ENCODE measurements around the gene KDM4B. TPM values are rescaled to one million over a fixed set of nuclear protein-coding genes. Genes with fewer than 3 reads are reported as not detected.
"Not testable (repeated sequence)": the region's sequence is repeated elsewhere in the genome, so short reads cannot be mapped to it uniquely, and the experiment has no call there.

KDM4B gene
- total and polyA plus RNA-seq, 4 donors: 3.2 to 19.7 (median 12.9) TPM

- Histone ChIP-seq H3K27ac (ENCODE audit: low read depth in 1 of 2, low read length in 2 of 2) (no peak overlapping the region), H3K9ac (ENCODE audit: low read depth in 1 of 2, low read length in 2 of 2) (no peak overlapping the region), H3K4me1 (ENCODE audit: control insufficient read depth in 4 of 4, insufficient read depth in 4 of 4, low read length in 3 of 4) (no peaks in the 10 kb centered on the region), H3K36me3 (ENCODE audit: control insufficient read depth in 4 of 4, insufficient read depth in 3 of 4, low read depth in 1 of 4, low read length in 3 of 4) (peaks cover 0 to 5% (median 0%) of the 10 kb centered on the region in 4 donors), H3K4me3 (ENCODE audit: low read depth in 1 of 3, low read length in 3 of 3) (no peak overlapping the region), H3K9me3 (ENCODE audit: control insufficient read depth in 4 of 4, low read length in 3 of 4) (no peaks in the 10 kb centered on the region), H3K27me3 (ENCODE audit: control insufficient read depth in 4 of 4, insufficient read depth in 4 of 4, low read length in 3 of 4) (no peaks in the 10 kb centered on the region)
- 64% methylated on average over 23 of the region's 23 CpGs for WGBS
- DNase-seq (ENCODE audit: low spot score): peak; percentile 26
- TF ChIP-seq GABPA (IDR thresholded peaks at IDR 0.05 in 1 of 2, conservative IDR thresholded peaks at IDR 0.05 in 1 of 2) (no peak), JUND (IDR thresholded peaks at IDR 0.05) (no peak), YY1 (IDR thresholded peaks at IDR 0.05) (no peak), RXRA (IDR thresholded peaks at IDR 0.05) (no peak), RAD21 (IDR thresholded peaks at IDR 0.05) (no peak), TAF1 (conservative IDR thresholded peaks at IDR 0.05) (no peak), HNF4A (conservative IDR thresholded peaks at IDR 0.05) (no peak), EGR1 (IDR thresholded peaks at IDR 0.05; ENCODE audit: low read depth in 2 of 2) (no peak)
- TF ChIP-seq, protein P1, sequence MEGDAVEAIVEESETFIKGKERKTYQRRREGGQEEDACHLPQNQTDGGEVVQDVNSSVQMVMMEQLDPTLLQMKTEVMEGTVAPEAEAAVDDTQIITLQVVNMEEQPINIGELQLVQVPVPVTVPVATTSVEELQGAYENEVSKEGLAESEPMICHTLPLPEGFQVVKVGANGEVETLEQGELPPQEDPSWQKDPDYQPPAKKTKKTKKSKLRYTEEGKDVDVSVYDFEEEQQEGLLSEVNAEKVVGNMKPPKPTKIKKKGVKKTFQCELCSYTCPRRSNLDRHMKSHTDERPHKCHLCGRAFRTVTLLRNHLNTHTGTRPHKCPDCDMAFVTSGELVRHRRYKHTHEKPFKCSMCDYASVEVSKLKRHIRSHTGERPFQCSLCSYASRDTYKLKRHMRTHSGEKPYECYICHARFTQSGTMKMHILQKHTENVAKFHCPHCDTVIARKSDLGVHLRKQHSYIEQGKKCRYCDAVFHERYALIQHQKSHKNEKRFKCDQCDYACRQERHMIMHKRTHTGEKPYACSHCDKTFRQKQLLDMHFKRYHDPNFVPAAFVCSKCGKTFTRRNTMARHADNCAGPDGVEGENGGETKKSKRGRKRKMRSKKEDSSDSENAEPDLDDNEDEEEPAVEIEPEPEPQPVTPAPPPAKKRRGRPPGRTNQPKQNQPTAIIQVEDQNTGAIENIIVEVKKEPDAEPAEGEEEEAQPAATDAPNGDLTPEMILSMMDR (IDR thresholded peaks at IDR 0.05; ENCODE audit: low read depth, low read length, missing input control): no peak
- TF ChIP-seq, protein P2, sequence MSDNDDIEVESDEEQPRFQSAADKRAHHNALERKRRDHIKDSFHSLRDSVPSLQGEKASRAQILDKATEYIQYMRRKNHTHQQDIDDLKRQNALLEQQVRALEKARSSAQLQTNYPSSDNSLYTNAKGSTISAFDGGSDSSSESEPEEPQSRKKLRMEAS (IDR thresholded peaks at IDR 0.05): no peak
These were observed 187.5 kb downstream of the KDM4B start for GRCh38 chr19:5156231-5156986.

DNA sequence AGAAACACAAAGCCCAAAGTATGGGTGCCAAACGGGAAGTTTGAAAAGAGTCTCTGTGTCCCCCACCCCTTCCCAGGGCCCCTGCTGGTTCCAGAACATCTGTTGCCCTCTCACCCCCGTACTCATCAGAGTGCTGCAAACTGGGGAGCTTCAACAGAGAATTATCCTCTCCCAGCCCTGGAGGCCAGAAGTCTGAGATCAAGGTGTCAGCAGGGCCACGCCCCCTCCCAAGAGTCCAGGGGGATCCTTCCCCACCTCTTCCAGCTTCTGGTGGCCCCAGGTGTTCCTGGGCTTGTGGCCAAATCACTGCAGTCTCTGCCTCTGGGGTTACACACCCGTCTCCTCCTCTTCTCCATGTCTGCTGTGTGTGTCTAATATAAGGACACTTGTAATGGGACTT is 188.3 kb downstream of the KDM4B start:
- Histone ChIP-seq H3K4me1 (ENCODE audit: control insufficient read depth in 4 of 4, insufficient read depth in 4 of 4, low read length in 3 of 4) (no peaks in the 10 kb centered on the region), H3K9ac (ENCODE audit: low read depth in 1 of 2, low read length in 2 of 2) (no peak overlapping the region), H3K36me3 (ENCODE audit: control insufficient read depth in 4 of 4, insufficient read depth in 3 of 4, low read depth in 1 of 4, low read length in 3 of 4) (peaks cover 0 to 3% (median 0%) of the 10 kb centered on the region in 4 donors), H3K9me3 (ENCODE audit: control insufficient read depth in 4 of 4, low read length in 3 of 4) (no peaks in the 10 kb centered on the region), H3K27me3 (ENCODE audit: control insufficient read depth in 4 of 4, insufficient read depth in 4 of 4, low read length in 3 of 4) (no peaks in the 10 kb centered on the region), H3K27ac (ENCODE audit: low read depth in 1 of 2, low read length in 2 of 2) (no peak overlapping the region), H3K4me3 (ENCODE audit: low read depth in 1 of 3, low read length in 3 of 3) (no peak overlapping the region)
- WGBS: 80% methylated on average over 4 of the region's 4 CpGs
- DNase-seq (ENCODE audit: low spot score): peak; percentile 19
- no peak for TF ChIP-seq HNF4G (IDR thresholded peaks at IDR 0.05)
- TF ChIP-seq, protein P3, sequence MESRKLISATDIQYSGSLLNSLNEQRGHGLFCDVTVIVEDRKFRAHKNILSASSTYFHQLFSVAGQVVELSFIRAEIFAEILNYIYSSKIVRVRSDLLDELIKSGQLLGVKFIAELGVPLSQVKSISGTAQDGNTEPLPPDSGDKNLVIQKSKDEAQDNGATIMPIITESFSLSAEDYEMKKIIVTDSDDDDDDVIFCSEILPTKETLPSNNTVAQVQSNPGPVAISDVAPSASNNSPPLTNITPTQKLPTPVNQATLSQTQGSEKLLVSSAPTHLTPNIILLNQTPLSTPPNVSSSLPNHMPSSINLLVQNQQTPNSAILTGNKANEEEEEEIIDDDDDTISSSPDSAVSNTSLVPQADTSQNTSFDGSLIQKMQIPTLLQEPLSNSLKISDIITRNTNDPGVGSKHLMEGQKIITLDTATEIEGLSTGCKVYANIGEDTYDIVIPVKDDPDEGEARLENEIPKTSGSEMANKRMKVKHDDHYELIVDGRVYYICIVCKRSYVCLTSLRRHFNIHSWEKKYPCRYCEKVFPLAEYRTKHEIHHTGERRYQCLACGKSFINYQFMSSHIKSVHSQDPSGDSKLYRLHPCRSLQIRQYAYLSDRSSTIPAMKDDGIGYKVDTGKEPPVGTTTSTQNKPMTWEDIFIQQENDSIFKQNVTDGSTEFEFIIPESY (IDR thresholded peaks at IDR 0.05): no peak
- TF ChIP-seq RXRA (IDR thresholded peaks at IDR 0.05): no peak
- TF ChIP-seq RAD21 (IDR thresholded peaks at IDR 0.05): no peak
- no peak for TF ChIP-seq NR2F2 (IDR thresholded peaks at IDR 0.05)
- TF ChIP-seq, protein P4, sequence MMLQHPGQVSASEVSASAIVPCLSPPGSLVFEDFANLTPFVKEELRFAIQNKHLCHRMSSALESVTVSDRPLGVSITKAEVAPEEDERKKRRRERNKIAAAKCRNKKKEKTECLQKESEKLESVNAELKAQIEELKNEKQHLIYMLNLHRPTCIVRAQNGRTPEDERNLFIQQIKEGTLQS (IDR thresholded peaks at IDR 0.05): no peak

GRCh38 chr19:5158549-5159134 is 189.7 kb downstream of the KDM4B start:
- 97% methylated on average over 7 of the region's 7 CpGs for WGBS

DNA sequence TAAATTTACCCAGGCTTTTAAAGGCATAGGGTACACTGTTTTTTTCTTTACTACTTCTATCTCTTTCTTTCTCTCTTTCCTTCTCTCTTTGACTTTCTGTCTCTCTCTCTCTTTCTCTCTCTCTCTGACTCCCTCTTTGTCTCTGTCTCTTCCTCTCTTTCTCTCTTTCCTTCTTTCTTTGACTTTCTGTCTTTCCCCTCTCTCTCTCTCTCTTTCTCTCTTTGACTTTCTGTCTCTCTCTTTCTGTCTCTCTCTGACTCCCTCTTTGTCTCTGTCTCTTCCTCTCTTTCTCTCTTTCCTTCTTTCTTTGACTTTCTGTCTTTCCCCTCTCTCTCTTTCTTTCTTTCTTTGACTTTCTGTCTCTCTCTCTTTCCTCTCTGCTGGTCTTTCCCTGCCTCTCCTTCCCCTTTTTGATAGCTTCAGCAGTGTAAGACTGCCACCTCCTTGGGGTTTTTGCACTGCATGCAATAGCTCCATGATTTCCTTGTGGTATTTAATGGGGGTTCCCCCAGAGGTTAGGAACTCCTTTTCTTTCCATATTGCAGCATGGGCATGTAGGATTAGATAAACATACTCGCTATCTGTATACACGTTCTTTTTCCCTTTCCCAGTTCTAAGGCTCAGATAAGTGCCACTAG is 191.4 kb downstream of the KDM4B start:
- not testable (repeated sequence) for H3K27me3 ChIP-seq (ENCODE audit: control insufficient read depth in 4 of 4, insufficient read depth in 4 of 4, low read length in 3 of 4); H3K36me3 ChIP-seq (ENCODE audit: control insufficient read depth in 4 of 4, insufficient read depth in 3 of 4, low read depth in 1 of 4, low read length in 3 of 4); DNase-seq (ENCODE audit: low spot score); H3K27ac ChIP-seq (ENCODE audit: low read depth in 1 of 2, low read length in 2 of 2); H3K9me3 ChIP-seq (ENCODE audit: control insufficient read depth in 4 of 4, low read length in 3 of 4); H3K4me3 ChIP-seq (ENCODE audit: low read depth in 1 of 3, low read length in 3 of 3); H3K9ac ChIP-seq (ENCODE audit: low read depth in 1 of 2, low read length in 2 of 2); H3K4me1 ChIP-seq (ENCODE audit: control insufficient read depth in 4 of 4, insufficient read depth in 4 of 4, low read length in 3 of 4)
- 83% methylated on average over 2 of the region's 2 CpGs for WGBS

More at GRCh38 chr19:5158549-5159134, 189.7 kb downstream of the KDM4B start:
- not testable (repeated sequence) for DNase-seq (ENCODE audit: low spot score); H3K9ac ChIP-seq (ENCODE audit: low read depth in 1 of 2, low read length in 2 of 2); H3K4me1 ChIP-seq (ENCODE audit: control insufficient read depth in 4 of 4, insufficient read depth in 4 of 4, low read length in 3 of 4); H3K27ac ChIP-seq (ENCODE audit: low read depth in 1 of 2, low read length in 2 of 2); H3K27me3 ChIP-seq (ENCODE audit: control insufficient read depth in 4 of 4, insufficient read depth in 4 of 4, low read length in 3 of 4); H3K36me3 ChIP-seq (ENCODE audit: control insufficient read depth in 4 of 4, insufficient read depth in 3 of 4, low read depth in 1 of 4, low read length in 3 of 4); H3K9me3 ChIP-seq (ENCODE audit: control insufficient read depth in 4 of 4, low read length in 3 of 4); H3K4me3 ChIP-seq (ENCODE audit: low read depth in 1 of 3, low read length in 3 of 3)
